Cortex of kidney (tissue), 1 donor: ENCODE results near the gene CYREN.
"Not testable (repeated sequence)": the region's sequence is repeated elsewhere in the genome, so short reads cannot be mapped to it uniquely, and the experiment has no call there.

Experiments
- DNase-seq: peaks from one replicate; lab custom pipeline; 2025; lab: John Stamatoyannopoulos, UW

CYREN gene

DNA sequence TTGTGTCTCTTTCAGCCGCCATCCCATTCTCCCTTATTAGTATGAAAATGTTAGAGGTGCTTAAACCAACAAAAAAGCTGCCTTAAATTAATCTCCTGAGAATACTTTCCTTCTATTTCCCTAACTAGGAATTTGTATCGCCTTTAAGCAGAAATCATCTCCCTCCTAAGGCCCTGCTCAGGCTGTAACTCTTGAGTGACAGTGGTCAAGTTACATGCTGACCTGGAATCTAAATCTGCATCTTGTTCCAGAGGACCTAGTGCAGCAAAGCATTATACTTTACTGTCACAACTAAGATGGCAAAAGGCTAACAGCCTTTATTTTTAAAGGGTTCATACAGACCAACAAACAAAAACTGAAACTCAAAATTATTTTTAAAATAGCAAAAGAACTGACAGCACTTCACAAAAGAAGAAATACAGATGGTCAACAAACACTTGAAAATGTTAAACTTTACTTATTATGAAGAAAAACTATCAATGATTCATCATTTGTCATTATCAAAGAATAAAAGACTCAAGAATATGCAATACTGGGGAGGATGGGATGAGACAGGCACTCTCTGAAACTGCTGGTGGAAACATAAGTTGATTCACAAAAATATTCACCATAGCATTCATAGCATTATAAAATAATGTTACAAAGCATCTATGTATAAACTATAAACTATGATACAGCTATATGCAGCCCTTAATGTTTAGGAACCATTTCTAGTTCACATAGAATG lies 11.0 kb downstream of the CYREN start:
- no peak for DNase-seq

DNA sequence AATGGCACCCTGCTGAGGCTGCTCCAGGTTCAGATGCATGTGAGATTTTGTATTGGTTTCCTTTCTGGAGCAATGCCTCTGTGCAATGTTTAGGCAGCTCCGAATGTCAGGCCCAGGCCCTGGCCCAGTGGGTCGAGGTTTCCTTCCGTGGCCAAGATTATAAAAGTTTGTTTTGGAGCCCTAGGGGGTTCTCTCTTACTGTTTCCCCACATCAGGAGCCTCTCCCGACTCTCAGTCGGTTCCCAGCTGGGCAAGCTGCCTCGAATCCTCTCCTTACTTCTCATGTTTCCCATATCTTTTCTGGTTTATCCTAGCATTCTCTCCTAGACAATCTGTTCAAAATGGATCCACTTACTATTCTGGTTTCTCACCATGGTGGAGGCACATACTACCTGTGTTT lies 11.6 kb downstream of the CYREN start:
- no peak for DNase-seq

DNA sequence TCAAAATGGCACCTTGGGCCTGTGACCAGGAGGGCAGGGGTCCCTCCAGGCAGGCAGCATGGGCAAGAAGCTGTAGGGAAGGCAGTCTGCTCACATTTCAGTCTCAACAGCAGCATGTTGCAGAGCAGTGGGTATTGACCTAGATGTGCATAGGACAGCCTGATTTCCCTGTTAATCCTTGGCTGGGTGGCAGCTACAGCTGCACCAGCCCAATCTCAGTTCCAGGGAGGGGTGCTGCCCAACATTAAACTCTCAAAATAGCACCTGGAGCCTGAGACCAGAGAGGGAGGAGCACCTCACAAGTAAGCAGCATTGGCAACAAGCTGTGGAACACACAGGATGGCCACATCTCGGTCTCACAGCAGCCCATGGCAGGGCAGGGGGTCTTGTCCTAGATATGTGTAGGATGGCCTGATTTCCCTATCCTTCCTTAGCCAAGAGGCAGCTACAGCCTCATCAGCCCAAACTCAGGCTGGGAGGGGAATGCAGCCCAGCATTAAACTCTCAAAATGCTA lies 12.3 kb downstream of the CYREN start:
- no peak for DNase-seq

DNA sequence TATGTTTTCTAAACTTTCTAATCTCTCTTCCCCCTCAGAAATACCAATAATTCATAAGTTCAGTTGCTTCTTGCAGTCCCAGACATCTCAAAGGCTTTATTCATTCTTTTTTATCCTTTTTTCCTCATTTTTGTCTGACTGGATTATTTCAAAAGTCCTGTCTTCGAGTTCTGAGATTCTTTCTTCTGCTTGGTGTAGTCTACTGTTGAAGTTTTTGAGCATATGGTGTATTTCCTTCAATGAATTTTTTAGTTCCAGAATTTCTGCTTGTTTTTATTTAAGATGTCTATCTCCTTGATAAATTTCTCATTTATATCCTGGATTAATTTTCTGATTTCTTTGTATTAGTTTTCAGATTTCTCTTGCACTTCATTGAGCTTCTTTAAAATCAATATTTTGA lies 14.2 kb downstream of the CYREN start:
- DNase-seq, result no peak

DNA sequence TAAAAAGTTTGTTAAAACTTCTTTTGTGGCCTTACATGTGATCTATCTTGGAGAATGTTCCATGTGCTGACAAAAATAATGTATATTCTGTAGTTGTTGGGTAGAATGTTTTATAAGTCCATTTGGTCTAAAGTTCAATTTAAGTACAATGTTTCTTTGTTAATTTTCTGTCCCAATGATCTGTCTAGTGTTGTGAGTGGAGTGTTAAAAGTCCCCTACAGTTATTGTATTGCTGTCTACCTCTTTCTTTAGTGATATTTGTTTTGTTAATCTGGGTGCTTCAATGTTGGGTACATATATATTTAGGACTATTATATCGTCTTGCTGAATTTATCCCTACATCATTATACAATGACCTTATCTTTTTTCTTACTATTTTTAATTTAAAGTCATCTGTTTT lies 15.8 kb downstream of the CYREN start:
- no peak for DNase-seq

DNA sequence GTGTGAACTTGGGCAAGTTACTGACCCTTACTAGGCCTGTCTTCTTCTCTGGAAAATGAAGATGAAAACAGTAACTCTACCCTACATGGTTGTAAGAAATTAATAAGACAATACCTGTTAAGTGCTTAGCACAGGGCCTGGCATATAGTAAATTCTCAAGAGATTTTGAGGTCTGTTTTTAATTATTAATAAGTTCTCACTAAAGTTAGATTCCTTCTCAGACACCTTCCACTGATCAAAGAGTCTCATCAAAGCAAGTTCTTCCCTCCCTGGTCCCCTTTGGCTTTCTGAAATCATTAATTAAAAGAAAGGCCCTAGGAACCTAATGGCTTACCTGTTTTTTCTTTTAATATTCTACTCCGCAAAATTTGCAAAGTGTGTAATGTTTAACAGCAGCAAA lies 18.1 kb downstream of the CYREN start:
- no peak for DNase-seq

DNA sequence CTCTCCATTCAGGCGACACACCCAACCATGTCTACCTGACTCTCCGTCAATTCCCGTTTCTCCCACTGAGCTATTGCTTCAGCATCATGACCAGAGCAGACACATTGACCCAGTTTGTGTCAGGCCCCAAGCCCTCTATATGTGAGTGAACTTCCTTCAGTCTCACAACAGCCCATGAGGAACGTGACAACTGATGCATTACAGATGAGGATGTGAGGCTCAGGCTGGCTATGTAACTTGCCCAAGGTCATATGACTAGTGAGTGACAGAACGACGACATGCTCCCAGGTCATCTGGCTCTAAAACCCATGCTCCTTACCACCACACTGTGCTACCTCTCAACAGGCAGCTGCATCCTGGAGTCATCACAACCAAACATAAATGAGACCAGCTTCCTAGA lies 19.0 kb downstream of the CYREN start:
- no peak for DNase-seq

DNA sequence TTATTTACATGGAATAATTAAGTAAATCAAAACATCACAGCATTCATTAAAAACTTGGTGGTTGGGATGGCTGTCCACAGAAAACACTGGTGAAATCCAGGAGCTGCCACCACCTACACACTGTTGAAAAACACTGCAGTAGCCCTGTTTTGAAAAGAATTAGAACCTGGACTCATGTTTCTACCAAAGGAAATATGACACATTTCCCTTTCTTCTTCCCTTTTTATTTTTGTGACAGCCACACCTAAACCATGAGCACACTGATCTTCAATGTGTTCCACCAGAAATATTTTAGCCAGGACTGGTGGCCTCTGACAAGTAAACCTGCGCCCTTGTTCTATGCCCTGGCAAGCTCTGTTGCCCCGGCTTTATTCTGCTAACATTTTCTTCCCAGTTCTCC lies 19.4 kb downstream of the CYREN start:
- DNase-seq, result no peak

DNA sequence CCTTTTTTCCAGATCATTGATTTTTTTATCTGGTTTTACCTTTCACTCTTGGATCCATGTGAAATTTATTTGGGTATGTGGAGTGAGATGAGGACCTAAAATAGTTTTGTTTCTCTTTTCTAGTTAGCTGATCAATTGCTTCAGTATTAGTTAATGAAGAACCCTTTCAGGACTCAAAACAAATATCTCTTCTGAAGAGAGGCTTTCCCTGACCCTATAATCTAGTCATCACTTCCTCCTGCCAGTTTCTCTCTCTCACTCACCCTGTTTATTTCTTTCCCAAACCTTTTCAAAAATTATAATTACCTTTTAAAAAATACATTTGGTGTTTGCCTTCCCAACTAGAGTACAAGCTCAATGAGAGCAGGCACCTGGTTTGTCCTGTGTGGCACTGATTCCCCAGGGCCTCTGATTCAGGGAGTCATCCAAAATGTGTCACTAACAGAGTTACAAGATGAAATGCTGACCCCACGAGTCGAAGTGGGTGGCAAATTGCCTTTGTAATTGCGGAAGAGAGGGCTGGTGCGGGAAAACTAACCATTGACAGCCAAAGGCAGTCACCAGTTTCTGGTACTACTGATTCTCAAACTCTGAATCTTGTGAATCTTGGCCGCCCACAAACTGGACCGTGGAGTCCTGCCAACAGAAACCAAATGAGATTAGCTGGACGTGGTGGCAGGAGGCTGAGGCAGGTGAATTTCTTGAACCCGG lies 20.3 kb downstream of the CYREN start:
- no peak for DNase-seq

DNA sequence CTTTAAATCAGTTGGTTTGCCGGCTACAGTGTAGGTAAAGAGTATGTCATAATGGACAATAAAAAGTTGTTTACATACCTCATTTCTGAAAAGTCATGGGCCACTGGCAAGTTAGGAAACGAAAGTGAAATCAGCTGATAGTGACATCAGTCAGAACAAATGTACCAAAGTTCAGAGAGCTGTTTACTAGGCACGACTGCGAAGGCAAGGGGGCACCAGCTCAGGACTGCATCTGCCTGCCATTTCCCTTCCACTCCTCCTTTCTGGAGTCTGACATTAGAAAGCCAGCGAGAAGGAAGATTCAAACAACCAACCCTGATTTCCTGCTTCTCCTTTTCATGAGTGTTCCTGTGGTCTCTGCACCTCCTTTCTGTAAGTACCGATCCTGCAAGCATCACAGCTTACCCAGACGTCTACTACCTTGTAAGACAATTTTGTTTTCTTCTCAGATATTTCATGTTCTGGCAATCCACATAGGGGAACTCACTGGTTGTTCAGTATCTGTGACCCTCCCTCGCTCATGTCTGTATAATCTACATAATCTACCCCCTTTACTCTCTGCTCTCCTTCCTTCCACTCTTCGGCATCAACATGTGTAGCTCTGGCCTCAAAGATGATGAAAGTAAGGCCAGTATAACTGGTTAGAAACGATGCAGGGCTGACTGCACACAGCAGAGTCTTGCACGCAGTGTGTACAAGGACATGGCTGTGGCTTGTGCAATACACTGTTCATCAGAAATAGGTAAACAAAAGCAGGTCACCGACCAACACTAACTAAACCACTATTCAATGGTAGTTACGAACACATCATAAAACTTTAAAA lies 22.4 kb downstream of the CYREN start, which contains the start of gene TMEM140:
Gene TMEM140, plus strand, starts transcription at position 174 of the 823 bp plus-strand sequence. CDS start 16,370 bp downstream, outside the sequence.
- DNase-seq, result no peak

DNA sequence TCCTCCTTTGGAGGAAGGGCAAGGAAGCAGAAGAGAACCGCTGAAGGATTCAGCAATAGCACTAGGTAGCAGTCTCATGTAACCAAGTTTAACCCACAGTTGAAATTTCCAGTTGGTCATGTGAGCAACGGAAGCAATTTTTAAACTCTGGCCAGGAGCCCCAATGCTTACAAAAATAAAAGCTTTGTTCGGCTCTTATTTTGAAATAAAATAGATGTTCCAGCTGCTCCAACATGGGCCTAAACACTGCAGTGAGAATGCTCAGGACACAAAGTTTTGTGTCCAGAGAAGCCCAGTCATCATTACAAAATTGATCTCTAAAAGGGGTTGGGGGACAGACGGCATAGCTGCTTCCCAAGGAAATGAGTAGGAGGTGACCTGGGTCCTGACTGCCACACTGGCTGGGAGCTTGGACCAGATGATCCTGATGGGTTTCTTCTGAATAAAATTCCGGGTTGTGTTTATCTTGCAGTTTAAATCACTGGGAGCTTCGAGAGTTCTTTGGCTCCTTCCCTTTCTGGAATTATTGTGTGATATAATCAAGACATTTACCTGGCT lies 23.1 kb downstream of the CYREN start:
- DNase-seq, result no peak

DNA sequence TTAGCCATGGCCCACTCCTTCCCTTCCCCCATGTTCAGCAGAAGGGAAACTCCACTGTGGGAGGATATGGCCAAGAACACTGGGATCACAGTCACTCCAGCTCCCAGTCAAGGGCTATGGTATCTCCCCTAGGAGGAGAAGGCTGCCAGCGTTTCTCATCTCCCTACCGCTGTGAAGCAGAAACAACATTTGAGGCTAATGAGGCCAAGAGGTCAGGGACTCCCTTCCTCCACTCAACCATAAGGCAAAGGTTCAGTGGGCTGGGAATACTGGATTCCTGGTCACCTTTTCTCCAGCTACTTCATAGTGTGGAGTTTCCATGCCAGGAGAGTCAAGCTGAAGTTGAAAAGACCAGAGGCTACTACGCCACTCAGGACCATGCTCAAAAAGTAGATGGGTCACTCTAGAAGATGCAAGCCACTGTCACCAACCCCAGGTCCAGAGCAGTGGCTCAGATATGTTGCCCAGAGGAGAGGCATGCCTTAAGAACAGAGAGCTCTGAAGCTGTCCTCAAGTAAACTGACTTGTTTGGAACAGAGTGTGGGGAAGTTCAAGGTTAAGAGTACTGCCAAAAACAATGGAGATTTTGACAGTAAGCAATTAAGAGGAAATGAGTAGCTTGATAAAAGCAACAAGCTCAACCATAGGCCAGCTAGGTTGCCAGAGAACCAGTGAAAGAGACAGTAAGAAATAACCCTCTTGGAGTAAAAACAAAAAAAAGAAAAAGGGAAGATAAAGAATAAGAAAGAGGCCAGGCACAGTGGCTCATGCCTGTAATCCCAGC lies 26.4 kb downstream of the CYREN start:
- DNase-seq, result no peak

DNA sequence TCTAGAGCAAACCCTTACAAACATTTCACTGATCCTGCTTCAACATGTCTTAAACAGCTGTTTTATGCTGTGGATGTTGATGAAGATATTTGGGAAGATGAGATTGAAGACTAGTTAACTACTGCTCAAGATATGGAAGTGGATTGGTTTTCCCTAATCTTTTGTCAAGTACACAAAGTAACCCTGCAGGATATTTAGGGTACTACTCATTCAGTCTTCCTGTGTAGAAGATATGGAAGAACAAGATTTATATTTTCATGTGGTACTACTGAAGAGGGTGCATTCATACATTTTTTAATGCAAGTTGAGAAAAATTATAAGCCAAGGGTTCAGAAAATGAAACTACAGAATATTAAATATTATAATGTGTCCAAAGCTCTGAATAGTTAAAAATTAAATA lies 40.9 kb downstream of the CYREN start:
- no peak for DNase-seq

DNA sequence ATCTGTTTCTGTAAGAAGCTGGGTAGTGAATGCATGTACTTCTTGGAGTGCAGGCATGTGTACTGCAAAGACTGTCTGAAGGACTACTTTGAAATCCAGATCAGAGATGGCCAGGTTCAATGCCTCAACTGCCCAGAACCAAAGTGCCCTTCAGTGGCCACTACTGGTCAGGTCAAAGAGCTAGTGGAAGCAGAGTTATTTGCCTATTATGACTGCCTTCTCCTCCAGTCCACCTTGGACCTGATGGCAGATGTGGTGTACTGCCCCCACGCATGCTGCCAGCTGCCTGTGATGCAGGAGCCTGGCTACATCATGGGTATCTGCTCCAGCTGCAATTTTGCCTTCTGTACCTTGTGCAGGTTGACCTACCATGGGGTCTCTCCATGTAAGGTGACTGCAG lies 41.6 kb downstream of the CYREN start:
- DNase-seq, result no peak

DNA sequence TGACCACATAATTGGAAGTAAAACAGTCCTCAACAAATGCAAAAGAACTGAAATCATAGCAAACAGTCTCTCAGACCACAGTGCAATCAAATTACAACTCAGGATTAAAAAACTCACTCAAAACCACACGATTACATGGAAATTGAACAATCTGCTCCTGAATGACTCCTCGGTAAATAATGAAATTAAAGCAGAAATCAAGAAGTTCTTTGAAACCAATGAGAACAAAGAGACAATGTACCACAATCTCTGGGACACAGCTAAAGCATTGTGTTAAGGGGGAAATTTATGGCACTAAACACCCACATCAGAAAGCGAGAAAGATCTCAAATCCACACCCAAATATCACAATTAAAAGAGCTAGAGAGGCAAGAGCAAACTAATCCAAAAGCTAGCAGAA lies 45.9 kb downstream of the CYREN start:
- DNase-seq, result not testable (repeated sequence)

DNA sequence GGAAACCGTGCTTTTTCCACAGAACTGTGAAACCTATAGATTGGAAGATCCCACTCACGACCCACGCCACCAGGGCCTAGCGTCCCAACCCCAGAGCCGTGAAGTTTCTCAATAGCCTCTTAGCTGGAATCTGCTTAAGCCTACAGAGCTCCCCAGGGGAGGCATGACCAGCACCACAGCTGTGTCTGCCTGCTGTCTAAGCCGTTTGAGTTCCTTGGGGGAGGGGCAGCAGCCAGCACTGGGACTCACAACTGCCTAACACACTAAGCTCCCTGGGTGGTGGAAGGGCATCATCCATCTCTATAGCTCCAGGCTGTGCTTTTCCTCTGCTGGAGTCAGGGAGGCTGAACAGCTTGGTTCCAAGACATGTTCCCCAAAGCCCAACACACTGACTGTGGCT lies 48.6 kb downstream of the CYREN start:
- no peak for DNase-seq

DNA sequence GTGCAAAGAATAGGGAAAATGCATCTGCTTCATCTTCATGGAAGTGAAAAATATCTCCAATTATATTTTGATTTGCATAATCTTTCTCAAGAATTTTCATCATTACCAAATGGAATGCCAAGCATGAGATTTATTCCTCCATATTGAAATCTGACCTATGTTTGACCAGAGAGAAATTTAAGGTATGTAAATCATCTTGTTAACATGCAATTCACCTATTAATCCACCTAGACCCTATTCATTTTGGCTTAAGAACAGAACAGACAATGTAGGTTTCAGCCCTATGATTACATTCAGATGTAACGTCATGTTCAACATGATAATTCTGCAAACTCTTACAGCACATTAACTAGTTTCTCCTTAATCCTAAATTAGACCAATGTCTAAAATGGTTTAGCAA lies 53.4 kb downstream of the CYREN start:
- DNase-seq, result no peak
